Amygdala (tissue), 56 donors: Measurements from ENCODE around the gene CC2D1A.
A peak's percentile ranks its signal among the peaks of the same experiment; 100 is the strongest.
"Not testable (repeated sequence)": the region's sequence is repeated elsewhere in the genome, so short reads cannot be mapped to it uniquely, and the experiment has no call there.

ENCODE experiments used
- DNase-seq, 56 donors: peaks; one replicate each; lab custom pipeline; 2025; lab: John Stamatoyannopoulos, UW

CC2D1A gene

DNA sequence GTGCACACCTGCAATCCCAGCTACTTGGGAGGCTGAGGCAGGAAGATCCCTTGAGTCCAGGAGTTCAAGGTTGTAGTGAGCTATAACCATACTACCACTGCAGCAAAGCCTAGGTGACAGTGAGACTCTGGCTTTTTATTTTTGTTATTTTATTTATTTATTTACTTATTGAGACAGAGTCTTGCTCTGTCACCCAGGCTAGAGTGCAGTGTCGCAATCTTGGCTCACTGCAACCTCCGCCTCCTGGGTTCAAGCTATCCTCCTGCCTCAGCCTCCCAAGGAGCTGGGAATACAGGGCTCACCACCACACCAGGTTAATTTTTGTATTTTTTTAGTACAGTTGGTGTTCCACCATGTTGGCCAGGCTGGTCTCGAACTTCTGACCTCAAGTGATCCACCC is 67.5 kb downstream of the CC2D1A start:
- not testable (repeated sequence) for DNase-seq

DNA sequence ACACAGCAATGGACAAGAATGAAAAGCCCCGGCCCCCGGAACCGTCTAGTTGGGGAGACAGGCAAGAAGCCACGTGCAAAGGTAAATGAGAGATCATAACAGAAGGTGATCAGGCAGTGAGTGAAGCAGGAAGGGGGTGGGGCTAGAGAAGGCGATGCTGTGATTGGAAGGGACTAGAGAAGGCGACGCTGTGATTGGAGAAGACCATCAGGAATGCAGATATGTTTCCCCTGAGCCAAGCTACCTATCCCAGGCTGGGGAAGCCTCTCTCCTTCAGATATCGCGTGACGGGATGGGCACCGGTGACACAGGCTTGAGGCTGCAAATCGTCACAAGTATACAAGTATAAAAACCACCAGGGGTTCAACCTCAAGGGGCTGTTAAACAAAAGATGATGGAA is 68.1 kb downstream of the CC2D1A start:
- DNase-seq, result no peak

DNA sequence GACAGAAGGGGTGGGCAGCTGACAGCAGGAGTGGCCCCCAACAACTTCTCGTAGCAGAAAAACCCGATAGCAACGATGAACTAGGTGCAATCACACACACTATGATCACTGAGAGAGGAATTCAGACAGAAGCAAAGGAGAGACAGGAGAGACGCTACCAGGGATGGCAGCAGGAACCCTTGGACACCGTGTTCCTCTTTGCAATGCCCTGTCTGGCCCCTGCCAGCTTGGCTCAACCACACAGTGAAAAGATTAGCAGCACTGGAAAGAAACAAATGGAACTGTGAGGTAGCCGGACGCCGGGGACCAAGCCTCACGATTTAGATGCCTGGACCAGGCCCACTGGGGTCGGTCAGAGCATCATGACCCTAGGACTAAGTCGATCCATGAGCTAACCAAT is 69.9 kb downstream of the CC2D1A start:
- no peak for DNase-seq

DNA sequence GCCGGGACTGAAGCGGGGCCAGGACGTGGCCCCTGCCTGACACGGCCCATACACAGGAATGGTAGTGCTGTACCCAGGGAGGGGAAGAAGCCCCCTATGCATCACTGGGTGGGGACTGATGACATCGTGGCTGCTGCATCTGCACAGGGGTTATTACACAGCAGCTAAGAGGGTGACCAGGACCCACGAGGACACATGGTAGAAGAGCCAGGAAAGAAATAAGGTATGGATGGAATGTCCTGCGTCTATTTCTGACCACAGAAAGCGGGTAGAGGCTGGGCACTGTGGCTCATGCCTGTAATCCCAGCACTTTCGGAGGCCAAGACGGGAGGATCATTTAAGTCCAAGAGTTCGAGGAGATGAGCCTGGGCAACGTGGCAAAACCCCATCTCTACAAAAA is 70.4 kb downstream of the CC2D1A start:
- no peak for DNase-seq

DNA sequence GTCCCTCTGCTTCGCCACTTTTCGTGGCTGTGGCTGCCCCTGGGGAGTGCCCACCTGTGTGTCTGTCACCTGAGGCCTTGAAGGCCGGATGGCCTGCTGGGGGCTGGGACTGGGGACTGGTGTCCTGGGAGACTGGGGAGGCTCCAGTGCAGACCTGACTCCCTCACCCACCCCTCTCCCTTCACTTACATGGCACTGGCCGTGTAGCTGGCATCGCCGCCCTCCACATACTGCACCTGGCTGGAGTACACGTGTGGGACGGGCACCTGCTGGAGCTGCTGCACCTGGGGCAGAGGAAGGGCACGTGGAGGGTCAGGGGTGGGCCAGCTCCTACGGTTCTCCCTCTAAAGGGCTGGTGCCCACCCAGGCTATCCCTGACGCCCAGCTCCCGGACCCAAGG is 71.8 kb downstream of the CC2D1A start:
- no peak for DNase-seq

DNA sequence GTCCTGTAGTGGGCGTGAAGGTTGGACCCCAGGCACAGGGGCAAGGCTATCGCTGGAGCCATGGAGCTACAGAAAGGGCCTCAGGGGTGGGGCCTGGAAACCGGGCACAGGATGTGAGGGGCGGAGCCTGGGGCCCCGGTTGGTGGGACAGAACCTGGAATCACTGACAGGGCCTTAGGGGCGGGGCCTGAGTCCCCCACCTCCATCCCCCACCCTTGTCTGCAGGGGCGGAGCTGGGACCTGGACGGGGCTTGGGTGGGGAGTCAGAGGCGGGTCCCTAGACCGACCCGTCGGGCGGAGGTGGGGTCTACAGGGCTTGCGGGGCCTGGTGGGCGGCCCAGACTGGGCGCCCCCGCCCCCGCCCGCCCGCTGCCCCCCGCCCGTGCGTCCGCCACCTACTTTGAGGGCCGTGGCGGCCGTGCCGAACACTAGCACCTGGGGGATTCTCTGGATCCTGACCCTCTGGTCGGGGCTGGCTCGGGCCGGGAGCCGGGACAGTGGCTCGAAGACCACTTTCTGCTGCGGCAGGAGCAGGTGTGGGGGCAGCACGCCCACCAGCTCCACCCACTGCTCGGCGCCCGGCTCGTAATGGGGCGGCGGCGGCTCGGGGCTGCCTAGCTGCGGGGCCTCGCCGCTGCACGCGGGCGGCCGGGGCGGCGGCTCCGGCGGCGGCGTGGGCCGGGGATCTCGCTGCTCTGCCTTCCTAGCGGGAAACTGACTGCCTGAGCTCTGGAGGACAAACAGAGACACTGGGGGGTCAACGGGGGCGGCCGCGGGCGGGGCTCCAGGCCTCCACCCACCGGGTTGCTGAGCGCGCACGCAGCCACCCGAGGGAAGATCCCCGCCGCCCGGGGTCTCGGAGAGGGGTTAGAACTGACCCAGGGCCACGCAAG is 72.6 kb downstream of the CC2D1A start:
- DNase-seq, result peak in 32 of 56 donors; percentile 8 to 61 (median 30)

DNA sequence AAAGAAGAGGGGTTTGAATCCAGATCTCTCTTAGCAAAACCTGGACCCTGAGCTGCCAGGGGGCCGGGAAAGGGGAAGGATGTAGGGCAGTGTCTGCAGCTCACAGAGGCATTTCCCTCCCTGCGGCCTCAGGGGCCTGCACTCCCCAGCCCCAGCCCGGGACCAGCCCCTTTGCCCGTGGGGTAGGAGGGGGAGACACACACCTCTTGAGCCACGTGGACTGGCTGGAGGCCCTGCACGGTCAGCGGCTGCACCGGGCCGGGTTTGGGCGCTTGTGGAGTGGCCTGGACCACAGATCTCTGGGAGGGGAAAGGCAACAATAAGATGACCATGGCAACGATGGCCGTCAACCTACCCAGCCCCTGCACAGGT is 73.2 kb downstream of the CC2D1A start:
- no peak for DNase-seq

DNA sequence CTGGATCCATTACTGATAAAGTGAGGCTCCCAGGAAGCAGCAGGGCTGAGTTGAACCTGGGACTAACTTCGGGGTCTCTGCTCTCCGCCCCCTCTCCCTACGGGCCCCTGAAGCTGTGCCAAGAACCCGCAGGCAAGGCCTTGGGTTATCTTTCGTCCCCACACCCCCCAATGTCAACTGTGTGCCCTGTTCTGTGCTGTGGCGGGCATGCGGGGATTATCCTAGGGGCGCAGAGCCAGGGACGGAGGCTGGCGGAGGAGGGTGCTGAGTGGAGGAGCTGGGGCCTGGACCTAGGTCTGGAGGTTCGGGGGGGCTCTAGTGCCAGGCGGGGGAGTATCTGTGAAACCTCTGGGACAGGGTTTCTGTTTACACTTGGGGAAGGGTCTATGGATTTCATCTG is 73.7 kb downstream of the CC2D1A start:
- no peak for DNase-seq

DNA sequence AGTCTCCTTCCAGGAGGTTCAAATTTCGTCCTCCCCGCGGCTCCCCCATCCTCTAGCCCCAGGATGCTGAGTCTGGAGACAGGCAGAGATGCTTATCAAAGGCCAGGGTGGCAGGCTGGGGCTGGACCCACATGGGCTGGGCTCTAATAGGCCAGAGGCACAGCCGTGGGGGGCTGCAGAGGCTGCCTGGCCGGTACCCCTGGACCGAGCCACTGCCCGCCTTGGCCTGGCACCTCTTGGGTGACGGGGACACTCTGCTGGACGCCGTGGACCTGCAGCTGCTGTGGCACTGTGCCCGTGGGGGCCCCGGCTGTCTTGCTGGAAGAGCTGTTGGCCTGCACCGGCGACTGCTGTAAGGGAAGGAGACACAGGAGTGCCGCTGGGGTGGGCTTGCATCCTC is 74.3 kb downstream of the CC2D1A start:
- DNase-seq, result no peak
